Measurements from ENCODE around the gene TIMP3. TPM values are rescaled to one million over a fixed set of nuclear protein-coding genes. Genes with fewer than 3 reads are reported as not detected.

Gene TIMP3
- total RNA-seq, 1 experiment from 2014 or later: 0.87 TPM

DNA sequence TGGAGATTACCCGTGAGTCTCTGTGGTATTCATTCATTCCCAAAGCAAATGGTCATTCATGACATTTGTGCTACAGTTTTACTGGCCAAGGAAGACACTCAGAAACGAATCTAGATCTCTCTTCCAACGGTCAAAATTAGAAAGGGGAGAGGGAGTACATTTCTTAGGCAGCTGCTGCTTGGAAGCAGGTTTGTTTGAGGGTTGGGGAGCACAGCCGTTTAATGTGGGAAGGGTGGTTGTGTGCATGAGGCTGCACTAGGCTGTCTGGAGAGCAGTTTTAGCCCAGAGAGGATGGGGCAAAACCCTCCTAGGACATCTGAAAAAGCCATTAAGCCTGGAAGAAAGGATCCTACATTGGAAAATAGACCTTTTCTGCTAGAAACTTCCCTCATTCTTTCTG, 29.7 kb upstream of the TIMP3 start:
- no peak overlapping the region for H4K91ac ChIP-seq (ENCODE audit: insufficient read length, low read depth, low read length)
- no peaks in the 10 kb centered on the region for H3K4me1 Mint-ChIP-seq
- H3K9me3 Mint-ChIP-seq: no peaks in the 10 kb centered on the region
- WGBS (ENCODE audit: extremely low coverage, insufficient read length, low lambda C conversion rate): no CpG with 5 or more reads among the region's 4 CpGs
- peaks cover 5% of the 10 kb centered on the region; the same call in 1 of the 2 replicates for H3K27me3 Mint-ChIP-seq (ENCODE audit: low read depth)
- no peak overlapping the region for H3K23ac ChIP-seq (ENCODE audit: insufficient read length, low read depth, low read length)
- no peak overlapping the region for H4K8ac ChIP-seq (replicated peaks; ENCODE audit: insufficient read length, low read depth, low read length)
- H3K27ac Mint-ChIP-seq: no peak overlapping the region
- H3K36me3 Mint-ChIP-seq (ENCODE audit: insufficient read depth in 1 of 3, low read depth in 3 of 3): no peaks in the 10 kb centered on the region
- no peak overlapping the region for H3K4me3 Mint-ChIP-seq
- TF ChIP-seq, protein P1, sequence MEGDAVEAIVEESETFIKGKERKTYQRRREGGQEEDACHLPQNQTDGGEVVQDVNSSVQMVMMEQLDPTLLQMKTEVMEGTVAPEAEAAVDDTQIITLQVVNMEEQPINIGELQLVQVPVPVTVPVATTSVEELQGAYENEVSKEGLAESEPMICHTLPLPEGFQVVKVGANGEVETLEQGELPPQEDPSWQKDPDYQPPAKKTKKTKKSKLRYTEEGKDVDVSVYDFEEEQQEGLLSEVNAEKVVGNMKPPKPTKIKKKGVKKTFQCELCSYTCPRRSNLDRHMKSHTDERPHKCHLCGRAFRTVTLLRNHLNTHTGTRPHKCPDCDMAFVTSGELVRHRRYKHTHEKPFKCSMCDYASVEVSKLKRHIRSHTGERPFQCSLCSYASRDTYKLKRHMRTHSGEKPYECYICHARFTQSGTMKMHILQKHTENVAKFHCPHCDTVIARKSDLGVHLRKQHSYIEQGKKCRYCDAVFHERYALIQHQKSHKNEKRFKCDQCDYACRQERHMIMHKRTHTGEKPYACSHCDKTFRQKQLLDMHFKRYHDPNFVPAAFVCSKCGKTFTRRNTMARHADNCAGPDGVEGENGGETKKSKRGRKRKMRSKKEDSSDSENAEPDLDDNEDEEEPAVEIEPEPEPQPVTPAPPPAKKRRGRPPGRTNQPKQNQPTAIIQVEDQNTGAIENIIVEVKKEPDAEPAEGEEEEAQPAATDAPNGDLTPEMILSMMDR (conservative IDR thresholded peaks at IDR 0.05): no peak
- H3K14ac ChIP-seq (ENCODE audit: insufficient read depth, low read length): no peak overlapping the region
- no peak overlapping the region for H3K18ac ChIP-seq (ENCODE audit: insufficient read length, low read depth, low read length)
- H3K23me2 ChIP-seq (ENCODE audit: insufficient read length, low read depth, low read length, poor library complexity, severe bottlenecking): no peaks in the 10 kb centered on the region
- no peak overlapping the region for H2BK5ac ChIP-seq (ENCODE audit: insufficient read length, low read length)
- no peaks in the 10 kb centered on the region for H3K79me2 ChIP-seq (ENCODE audit: insufficient read depth, low read length)
- no peak overlapping the region for H2BK15ac ChIP-seq (ENCODE audit: low read depth, low read length)
- no peak overlapping the region for H2BK12ac ChIP-seq (ENCODE audit: insufficient read length, low read depth, low read length)
- no peaks in the 10 kb centered on the region for H3K79me1 ChIP-seq (ENCODE audit: insufficient read depth, low read depth, low read length, poor library complexity, severe bottlenecking)
- DNase-seq: no peak
- no peak overlapping the region for H3K56ac ChIP-seq (ENCODE audit: insufficient read length, low read depth, low read length)
- H3K27me3 ChIP-seq (ENCODE audit: insufficient read depth, low read length): no peaks in the 10 kb centered on the region
- no peak overlapping the region for H4K5ac ChIP-seq (ENCODE audit: insufficient read length, low read depth, low read length)
- no peak overlapping the region for H2AK5ac ChIP-seq (ENCODE audit: insufficient read length, low read length)
- no peaks in the 10 kb centered on the region for H3K4me1 ChIP-seq (ENCODE audit: insufficient read depth, low read length)
- no peaks in the 10 kb centered on the region for H4K20me1 ChIP-seq (ENCODE audit: control insufficient read depth, insufficient read depth, insufficient read length)
- no peak overlapping the region for H2BK120ac ChIP-seq (ENCODE audit: low read depth, low read length, poor library complexity, severe bottlenecking)
- H3K9ac ChIP-seq (ENCODE audit: extremely low read depth, insufficient read length, low read length): no peak overlapping the region
- no peak overlapping the region for H2BK20ac ChIP-seq (ENCODE audit: low read depth, low read length, poor library complexity, severe bottlenecking)
- H3K4me2 ChIP-seq (ENCODE audit: insufficient read depth, insufficient read length, low read length): no peak overlapping the region
- no peak overlapping the region for H3T11ph ChIP-seq (ENCODE audit: low read length)
- H2AFZ ChIP-seq (ENCODE audit: low read length): no peak overlapping the region
- H3K9me3 ChIP-seq (ENCODE audit: control insufficient read depth, low read depth, low read length): no peaks in the 10 kb centered on the region
- no peak overlapping the region for H3K4ac ChIP-seq (ENCODE audit: low read depth, low read length)
- H3K27ac ChIP-seq (ENCODE audit: insufficient read length, low read depth, low read length): no peak overlapping the region
